Astrocyte (in vitro differentiated cells and primary cell): Measurements from ENCODE around the gene MPC1. TPM values are rescaled to one million over a fixed set of nuclear protein-coding genes. Genes with fewer than 3 reads are reported as not detected.
A peak's percentile ranks its signal among the peaks of the same experiment; 100 is the strongest.

Source experiments
- DNase-seq: peaks from one replicate; pipeline ENCODE4 v3.0.0-alpha.2; 2010; ENCODE audit warnings: low read depth
- FAIRE-seq: peaks from 2 replicates; lab custom pipeline; 2011; peaks lifted over from hg19 to GRCh38; lab: Jason Lieb, UNC
- H2AFZ ChIP-seq: 2 replicates; pipeline ENCODE4 v1.6.0; 2012; ENCODE audit warnings: low read depth, low read length, inconsistent platforms
- H3K27ac ChIP-seq: 2 replicates; pipeline ENCODE4 v1.5.1; 2011; ENCODE audit warnings: low read depth, low read length, inconsistent platforms
- H3K27me3 ChIP-seq: 2 replicates; pipeline ENCODE4 v1.6.0; 2011; ENCODE audit warnings: low read length, inconsistent platforms; ENCODE audit not compliant: insufficient read depth
- H3K36me3 ChIP-seq: 2 replicates; pipeline ENCODE4 v1.5.1; 2011; ENCODE audit warnings: low read length, inconsistent platforms; ENCODE audit not compliant: insufficient read depth
- H3K4me1 ChIP-seq: 2 replicates; pipeline ENCODE4 v1.5.1; 2011; ENCODE audit warnings: low read length, inconsistent platforms; ENCODE audit not compliant: insufficient read depth
- H3K4me2 ChIP-seq: 2 replicates; pipeline ENCODE4 v1.6.0; 2012; ENCODE audit warnings: low read length, inconsistent platforms
- H3K4me3 ChIP-seq: 2 replicates; pipeline ENCODE4 v1.5.1; 2011; ENCODE audit warnings: low read depth, mild to moderate bottlenecking, low read length, inconsistent platforms; ENCODE audit not compliant: insufficient read depth
- H3K79me2 ChIP-seq: 2 replicates; pipeline ENCODE4 v1.6.0; 2012; ENCODE audit warnings: mild to moderate bottlenecking, low read length, inconsistent platforms; ENCODE audit not compliant: insufficient read depth
- H3K9ac ChIP-seq: 2 replicates; pipeline ENCODE4 v1.6.0; 2012; ENCODE audit warnings: mild to moderate bottlenecking, low read length, inconsistent platforms
- H3K9me3 ChIP-seq: 2 replicates; pipeline ENCODE4 v1.5.1; 2012; ENCODE audit warnings: low read depth, mild to moderate bottlenecking, low read length, inconsistent platforms; ENCODE audit not compliant: insufficient read depth
- H4K20me1 ChIP-seq: 2 replicates; pipeline ENCODE4 v1.6.0; 2012; ENCODE audit warnings: low read length, inconsistent platforms; ENCODE audit not compliant: insufficient read depth
- H3K27ac Mint-ChIP-seq: one replicate; pipeline ENCODE4 v1.8.0; 2021; ENCODE audit warnings: mild to moderate bottlenecking, mixed read lengths; ENCODE audit not compliant: unreplicated experiment
- H3K27me3 Mint-ChIP-seq: one replicate; pipeline ENCODE4 v1.8.0; 2021; ENCODE audit warnings: low read depth, mixed read lengths; ENCODE audit not compliant: unreplicated experiment
- H3K36me3 Mint-ChIP-seq: one replicate; pipeline ENCODE4 v1.8.0; 2021; ENCODE audit warnings: low read depth, mixed read lengths; ENCODE audit not compliant: unreplicated experiment
- H3K4me1 Mint-ChIP-seq: one replicate; pipeline ENCODE4 v1.8.0; 2021; ENCODE audit warnings: low read depth, mixed read lengths; ENCODE audit not compliant: unreplicated experiment
- H3K4me3 Mint-ChIP-seq: one replicate; pipeline ENCODE4 v1.8.0; 2021; ENCODE audit warnings: mild to moderate bottlenecking, moderate library complexity, mixed read lengths; ENCODE audit not compliant: unreplicated experiment
- H3K9me3 Mint-ChIP-seq: one replicate; pipeline ENCODE4 v1.8.0; 2021; ENCODE audit warnings: mild to moderate bottlenecking, mixed read lengths; ENCODE audit not compliant: unreplicated experiment
- EZH2 ChIP-seq: IDR thresholded peaks from 2 replicates; pipeline ENCODE4 v1.6.1; 2012; ENCODE audit warnings: mild to moderate bottlenecking, low read length, inconsistent platforms; ENCODE audit not compliant: insufficient read depth
- total RNA-seq: library from RNA; stranded (reverse); gene quantifications from 2 replicates; pipeline ENCODE4 v1.2.1, GENCODE V29; 2021
- TF ChIP-seq, protein P1 (sequence below): IDR thresholded peaks from 2 replicates; pipeline ENCODE4 v1.5.1; 2011; ENCODE audit warnings: low read depth, mild to moderate bottlenecking, inconsistent platforms, low read length, moderate library complexity; ENCODE audit not compliant: insufficient read depth

MPC1 gene
- total RNA-seq, 1 donor from 2014 or later, result 47.4 TPM

DNA sequence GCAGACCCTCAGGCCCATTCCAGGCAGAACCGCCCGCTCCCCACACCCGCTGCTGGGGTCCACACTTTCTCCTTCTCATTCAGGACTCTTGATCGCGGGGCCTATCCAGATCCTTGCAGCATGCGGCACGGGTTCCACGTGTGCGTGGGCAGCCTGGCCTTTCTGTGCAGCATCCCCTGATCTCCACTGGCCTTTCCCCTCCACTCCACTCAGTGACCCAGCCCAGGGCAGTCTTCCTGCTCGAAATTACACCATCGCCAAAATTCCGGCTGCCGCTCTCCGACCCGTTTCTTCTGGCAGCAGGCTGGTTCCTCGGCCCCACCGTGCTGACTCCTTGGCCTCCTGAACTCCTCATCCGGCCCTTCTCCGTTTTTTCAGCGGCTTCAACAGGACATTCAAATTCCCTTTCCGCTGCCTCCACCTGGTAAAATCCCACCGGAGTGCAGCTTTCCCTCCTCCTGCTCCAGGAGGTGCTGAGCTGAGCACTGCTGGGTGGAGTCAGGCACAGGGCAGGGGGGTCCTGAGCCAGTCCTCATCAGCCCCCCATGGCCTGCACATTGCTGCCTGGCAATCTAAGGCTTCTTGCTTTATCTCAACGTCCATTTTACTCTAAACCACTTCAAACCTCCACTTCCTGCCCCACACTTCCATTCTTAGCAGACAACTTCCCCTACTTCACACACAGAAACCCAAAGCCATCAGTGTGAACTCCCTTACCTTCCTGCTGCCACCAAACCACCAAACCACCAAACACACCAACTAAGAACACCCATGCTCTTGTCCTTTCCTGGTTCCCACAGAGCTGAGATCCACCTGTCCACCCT lies 49.4 kb downstream of the MPC1 start:
- H3K4me2 ChIP-seq, result no peak overlapping the region
- Mint-ChIP-seq H3K9me3 (no peaks in the 10 kb centered on the region), H3K4me1 (peaks cover 33% of the 10 kb centered on the region), H3K4me3 (no peak overlapping the region), H3K27me3 (no peaks in the 10 kb centered on the region), H3K27ac (peak overlapping the region; percentile 12), H3K36me3 (peaks cover 19% of the 10 kb centered on the region)
- no peak for TF ChIP-seq EZH2
- TF ChIP-seq, protein P1, sequence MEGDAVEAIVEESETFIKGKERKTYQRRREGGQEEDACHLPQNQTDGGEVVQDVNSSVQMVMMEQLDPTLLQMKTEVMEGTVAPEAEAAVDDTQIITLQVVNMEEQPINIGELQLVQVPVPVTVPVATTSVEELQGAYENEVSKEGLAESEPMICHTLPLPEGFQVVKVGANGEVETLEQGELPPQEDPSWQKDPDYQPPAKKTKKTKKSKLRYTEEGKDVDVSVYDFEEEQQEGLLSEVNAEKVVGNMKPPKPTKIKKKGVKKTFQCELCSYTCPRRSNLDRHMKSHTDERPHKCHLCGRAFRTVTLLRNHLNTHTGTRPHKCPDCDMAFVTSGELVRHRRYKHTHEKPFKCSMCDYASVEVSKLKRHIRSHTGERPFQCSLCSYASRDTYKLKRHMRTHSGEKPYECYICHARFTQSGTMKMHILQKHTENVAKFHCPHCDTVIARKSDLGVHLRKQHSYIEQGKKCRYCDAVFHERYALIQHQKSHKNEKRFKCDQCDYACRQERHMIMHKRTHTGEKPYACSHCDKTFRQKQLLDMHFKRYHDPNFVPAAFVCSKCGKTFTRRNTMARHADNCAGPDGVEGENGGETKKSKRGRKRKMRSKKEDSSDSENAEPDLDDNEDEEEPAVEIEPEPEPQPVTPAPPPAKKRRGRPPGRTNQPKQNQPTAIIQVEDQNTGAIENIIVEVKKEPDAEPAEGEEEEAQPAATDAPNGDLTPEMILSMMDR, result no peak
- no peak overlapping the region for H3K4me3 ChIP-seq
- H3K36me3 ChIP-seq, result peaks cover 5% of the 10 kb centered on the region
- no peak overlapping the region for H3K27ac ChIP-seq
- H3K4me1 ChIP-seq, result no peaks in the 10 kb centered on the region
- peaks cover 100% of the 10 kb centered on the region for H3K79me2 ChIP-seq
- DNase-seq, result no peak
- no peak overlapping the region for H2AFZ ChIP-seq
- no peaks in the 10 kb centered on the region for H3K27me3 ChIP-seq
- peaks cover 90% of the 10 kb centered on the region for H4K20me1 ChIP-seq
- no peak for FAIRE-seq
- no peak overlapping the region for H3K9ac ChIP-seq
- no peaks in the 10 kb centered on the region for H3K9me3 ChIP-seq

DNA sequence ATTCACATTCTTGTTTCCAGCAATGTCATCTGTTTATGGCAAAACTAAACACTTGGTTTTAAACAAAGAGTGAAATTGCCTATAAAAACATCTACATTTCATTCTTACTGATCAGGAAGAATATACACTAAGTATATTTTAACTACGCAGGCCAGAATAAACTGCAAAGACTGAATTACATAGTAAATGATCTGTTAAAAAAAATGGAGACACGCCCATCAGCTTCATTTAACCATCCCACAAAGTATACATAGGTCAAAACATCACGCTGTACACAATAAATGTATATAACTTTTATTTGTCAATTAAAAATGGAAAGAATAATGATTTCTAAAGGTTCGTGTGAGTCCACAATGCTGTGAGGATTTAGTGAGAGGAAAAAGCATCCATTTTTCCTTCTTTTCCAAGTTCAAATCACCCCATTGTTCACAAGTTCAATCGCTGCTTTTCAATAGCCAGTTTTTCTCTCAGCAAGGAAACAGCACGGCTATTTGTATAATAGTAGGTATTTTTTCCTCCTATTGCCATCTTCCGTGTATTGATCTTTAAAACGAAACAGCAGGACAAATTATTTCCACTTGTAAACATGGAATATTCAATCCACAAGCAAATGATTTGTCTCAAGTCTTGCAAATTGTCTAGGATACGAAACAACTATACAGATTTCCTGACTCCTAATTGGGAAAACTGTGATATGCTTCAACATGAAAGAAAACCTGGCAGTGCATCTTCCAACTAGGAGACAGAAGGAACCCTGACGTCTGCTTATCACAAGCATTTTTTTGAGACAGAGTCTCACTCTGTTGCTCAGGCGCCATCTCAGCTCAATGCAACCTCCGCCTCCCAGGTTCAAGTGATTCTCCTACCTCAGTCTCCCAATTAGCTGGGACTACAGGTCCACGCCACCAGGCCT lies 51.0 kb downstream of the MPC1 start:
- Mint-ChIP-seq H3K4me1 (peaks cover 29% of the 10 kb centered on the region), H3K27me3 (no peaks in the 10 kb centered on the region), H3K36me3 (peaks cover 19% of the 10 kb centered on the region), H3K4me3 (no peak overlapping the region), H3K9me3 (no peaks in the 10 kb centered on the region), H3K27ac (no peak overlapping the region)
- H3K9ac ChIP-seq, result no peak overlapping the region
- no peak for FAIRE-seq
- H2AFZ ChIP-seq, result no peak overlapping the region
- peaks cover 95% of the 10 kb centered on the region for H3K79me2 ChIP-seq
- H3K4me2 ChIP-seq, result no peak overlapping the region
- H4K20me1 ChIP-seq, result peaks cover 81% of the 10 kb centered on the region
- no peak overlapping the region for H3K27ac ChIP-seq
- peaks cover 3% of the 10 kb centered on the region for H3K36me3 ChIP-seq
- DNase-seq, result no peak
- TF ChIP-seq, protein P1, result no peak
- no peak for TF ChIP-seq EZH2
- no peak overlapping the region for H3K4me3 ChIP-seq
- H3K27me3 ChIP-seq, result no peaks in the 10 kb centered on the region
- H3K9me3 ChIP-seq, result no peaks in the 10 kb centered on the region
- H3K4me1 ChIP-seq, result no peaks in the 10 kb centered on the region
